ENCODE data around the gene GRIP2.

The GRIP2 gene

DNA sequence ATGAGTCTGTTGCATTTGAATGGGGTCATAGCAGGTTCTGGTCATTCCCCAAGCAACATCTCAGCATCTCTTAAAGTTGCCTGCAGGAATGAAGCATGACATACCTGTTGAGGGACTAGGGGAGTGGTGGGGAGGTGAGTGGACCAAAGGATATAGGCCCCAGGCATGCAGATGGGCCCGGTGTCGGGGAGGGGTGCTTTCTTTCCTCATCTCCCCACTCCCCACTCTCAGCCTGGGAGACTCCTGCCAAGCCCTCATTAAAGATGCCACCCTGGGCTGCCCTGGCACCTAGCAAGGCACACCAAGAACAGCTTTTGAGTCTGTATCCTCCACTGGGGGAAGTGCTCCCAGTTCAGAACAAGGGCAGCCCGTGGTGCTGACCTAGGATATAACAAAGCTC, 54.2 kb downstream of the GRIP2 start:
- no peak for DNase-seq (ENCODE audit: low read depth, low spot score)

DNA sequence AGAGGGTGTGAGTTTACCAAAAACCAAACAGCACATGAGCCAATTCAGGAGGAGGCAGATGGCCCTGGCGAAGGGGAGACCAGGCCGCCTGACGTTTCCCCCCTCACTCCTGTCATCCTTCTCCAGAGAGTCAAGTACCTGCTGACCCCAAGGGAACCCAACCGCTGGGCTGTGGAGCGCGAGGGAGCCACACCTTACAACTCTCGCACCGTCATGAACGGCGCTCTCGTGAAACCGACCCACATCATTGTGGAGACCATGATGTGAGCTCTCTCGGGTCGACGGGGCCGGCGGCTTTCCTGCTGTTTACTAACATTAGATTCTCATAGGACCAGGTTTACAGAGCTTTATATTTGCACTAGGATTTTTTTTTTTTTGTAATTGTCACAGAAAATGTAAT, 55.4 kb downstream of the GRIP2 start:
- no peak for DNase-seq (ENCODE audit: low read depth, low spot score)

DNA sequence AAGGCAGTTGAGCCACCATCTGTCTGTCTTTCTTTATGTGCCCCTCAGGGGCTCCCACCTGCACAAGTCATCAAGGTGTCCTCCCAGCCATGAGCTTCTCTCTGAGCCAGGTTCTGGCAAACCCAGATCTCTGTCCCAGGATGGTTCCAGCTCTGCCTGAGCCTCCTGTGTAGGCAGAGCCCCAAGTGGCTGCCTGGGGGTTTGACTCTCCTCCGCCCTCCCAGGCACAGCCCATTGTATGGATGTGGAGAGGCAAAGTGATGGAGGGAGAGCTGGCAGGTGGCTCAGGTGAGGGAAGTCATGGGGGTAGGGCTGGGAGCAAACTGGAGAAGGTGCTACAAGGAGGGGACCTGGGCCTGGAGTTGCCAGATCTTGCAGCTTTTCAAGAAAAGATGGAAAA, 56.9 kb downstream of the GRIP2 start:
- no peak for DNase-seq (ENCODE audit: low read depth, low spot score)

DNA sequence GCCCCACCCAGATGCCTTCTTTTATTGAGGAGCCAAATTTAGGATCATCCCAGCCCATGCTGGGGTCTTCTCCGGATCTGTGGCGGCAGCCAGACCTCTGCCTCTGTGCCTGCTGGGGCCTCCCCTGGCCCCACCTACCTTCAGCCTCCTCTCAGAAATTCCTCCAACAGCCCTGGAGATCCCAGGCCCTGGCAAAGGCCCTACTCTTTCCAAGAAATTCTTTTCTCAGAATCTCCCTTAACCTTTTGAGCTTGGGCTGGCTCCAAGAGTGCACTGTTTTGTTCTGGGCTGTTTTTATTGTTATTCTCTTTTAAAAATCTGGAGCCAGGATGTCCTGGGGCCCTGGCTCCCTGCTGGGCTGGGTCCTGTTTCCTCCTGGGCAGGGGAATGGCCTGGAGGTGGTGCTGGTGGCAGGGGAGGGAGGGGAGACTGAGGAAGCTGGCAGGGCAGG, 57.8 kb downstream of the GRIP2 start:
- DNase-seq (ENCODE audit: low read depth, low spot score), result peak; percentile 21

DNA sequence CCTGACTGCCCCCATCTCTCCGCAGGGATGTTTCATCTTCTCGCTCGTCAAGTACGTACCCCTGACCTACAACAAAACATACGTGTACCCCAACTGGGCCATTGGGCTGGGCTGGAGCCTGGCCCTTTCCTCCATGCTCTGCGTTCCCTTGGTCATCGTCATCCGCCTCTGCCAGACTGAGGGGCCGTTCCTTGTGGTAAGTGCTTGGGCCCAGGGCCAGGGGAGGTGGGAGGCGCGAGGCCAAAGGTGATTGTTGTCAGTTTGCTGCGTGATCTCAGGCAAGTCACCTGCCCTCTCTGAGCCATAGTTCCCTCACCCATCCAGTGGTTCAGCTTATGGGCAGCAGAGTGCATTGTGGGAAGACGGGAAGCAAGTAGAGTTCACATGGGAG, 58.5 kb downstream of the GRIP2 start:
- DNase-seq (ENCODE audit: low read depth, low spot score), result no peak

DNA sequence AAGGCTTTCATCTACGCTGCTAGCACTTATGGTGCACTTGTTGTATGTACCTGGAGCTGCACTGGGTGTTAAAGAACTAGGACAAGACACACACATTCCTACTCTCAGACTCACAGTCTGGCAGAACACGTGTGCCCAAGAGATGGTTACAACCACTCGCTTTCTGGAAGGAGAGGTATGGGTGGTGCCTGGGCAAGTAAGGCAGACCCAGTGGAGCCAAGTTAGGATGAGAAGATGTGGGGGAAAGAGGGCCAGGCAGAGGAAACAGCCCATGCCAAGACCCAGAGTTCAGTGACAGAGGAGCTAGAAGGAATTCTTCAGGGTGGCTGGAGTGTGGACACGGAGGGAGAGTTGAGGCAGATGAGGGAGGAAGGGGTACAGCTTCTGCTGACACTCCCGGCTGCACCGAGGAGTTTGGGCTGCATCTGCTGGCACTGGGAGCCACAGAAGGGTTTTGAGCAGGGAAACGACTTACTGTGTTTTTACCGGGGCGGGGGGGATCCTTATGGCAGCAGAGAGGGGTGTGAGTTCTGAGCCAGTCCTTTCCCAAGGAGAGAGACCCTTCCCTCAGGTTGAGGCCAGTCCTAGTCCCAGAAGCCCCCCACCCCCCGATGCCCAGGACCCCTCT, 59.0 kb downstream of the GRIP2 start:
- DNase-seq (ENCODE audit: low read depth, low spot score), result no peak

DNA sequence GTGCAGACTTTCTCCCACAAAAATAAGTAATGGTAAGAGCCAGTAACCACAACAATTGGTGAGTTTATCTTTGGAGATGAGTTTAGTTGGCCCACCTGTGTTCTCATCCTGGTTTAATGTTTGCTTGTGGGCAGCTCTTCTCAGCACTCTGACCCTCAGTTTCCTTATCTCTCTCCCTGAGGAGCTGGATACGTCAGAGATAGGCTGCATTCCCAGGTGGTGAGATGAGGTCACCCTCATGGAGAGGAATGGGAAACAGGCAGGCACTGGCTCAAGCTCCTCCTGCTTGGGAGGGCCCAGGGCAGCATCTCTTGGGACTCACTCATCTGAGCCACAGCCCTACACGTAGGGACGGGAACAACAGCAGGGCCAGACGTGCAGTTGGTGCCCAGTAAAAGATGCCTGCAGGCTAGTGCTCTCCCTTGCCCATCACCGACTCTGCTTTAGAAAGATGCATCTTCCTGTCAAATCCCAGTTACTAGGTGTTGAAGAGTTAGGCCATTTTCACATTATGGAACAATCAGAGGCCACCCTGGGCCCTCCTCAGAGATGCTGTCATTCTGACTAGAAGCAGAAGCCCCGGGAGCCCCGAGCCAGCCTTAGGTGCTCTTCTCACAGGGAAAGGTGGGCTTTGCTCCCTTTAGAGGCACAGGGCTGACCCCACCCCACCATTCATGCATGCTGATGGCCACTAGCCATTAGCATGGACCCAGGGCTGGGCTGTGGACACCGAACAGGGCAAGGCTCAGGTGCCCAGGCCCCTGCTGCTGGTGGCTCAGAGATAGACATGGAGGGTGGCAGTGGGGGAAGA, 59.7 kb downstream of the GRIP2 start:
- DNase-seq (ENCODE audit: low read depth, low spot score), result peak; percentile 77

DNA sequence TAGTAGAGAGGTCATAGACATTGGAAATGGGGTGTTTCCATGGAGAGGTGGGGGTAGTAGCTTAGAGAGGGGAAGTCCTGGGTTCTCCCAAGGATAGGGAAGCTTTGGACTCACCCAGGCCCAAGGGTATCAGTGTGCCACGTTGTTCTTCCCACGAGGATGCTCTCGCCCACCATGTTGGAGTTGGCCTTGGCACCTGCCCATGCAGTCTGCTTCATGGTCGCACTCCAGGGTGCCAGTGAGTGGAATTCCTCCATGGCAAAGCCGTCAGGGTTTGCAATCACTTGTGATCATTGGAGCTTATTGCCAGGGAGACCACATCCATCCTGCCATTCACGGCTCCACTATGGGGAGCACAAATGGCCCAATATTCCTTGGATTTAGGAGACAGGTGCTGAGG, 60.6 kb downstream of the GRIP2 start:
- DNase-seq (ENCODE audit: low read depth, low spot score), result no peak

DNA sequence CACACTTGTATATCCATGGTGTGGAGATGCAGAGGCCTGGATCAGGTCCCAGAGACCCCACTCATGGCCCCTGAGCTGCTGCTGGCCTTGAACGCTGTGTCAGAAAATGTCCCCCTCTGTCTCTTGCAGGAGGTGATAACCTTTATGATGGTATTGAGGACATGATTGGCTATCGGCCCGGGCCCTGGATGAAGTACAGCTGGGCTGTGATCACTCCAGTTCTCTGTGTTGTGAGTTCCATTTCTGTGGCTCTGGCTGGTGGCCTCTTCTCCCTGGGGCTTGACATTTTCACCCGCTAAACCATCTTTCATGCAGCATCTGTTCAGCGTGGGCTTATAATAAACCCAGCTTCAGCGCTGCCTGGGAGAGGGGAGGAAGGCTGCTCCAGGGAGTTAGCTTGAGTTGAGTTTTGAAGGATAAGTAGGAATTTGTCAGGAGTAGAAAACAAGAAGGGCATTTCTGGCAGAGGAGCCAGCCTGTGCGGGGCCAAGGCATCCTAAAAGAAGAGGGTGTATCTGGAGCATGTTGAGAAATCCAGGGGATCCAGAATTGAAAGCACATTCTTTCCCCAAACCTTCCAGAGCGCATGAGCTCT, 61.1 kb downstream of the GRIP2 start:
- DNase-seq (ENCODE audit: low read depth, low spot score), result no peak

DNA sequence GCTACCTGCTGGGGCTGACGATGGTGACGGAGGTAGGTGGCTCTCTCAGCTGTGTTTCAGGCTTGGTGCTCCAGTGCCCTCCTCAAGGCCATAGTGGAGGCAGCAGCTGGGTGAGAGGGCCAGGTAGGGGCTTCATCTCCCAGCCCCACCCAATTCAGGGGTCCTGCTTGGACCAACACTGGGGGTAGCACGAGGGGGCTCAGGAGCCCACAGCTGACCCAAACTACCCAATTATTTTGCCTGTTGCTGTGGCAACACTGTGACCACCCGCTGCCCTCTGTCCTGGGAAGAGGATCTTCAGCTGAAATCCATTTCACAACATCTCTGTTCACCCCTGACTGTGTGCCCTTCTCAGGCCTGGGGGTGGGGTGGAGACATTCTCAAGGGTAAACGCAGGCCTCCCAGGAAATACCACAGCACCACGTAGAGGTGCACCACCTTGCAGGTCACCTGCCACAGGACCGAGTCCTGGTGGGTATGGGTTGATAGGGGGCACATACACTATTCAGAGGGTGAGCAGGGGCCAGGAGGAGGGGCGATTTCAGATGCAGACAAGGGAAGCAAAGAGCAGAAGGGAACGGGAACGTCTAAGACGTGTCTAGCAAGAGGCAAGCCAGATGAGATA, 62.7 kb downstream of the GRIP2 start:
- no peak for DNase-seq (ENCODE audit: low read depth, low spot score)

DNA sequence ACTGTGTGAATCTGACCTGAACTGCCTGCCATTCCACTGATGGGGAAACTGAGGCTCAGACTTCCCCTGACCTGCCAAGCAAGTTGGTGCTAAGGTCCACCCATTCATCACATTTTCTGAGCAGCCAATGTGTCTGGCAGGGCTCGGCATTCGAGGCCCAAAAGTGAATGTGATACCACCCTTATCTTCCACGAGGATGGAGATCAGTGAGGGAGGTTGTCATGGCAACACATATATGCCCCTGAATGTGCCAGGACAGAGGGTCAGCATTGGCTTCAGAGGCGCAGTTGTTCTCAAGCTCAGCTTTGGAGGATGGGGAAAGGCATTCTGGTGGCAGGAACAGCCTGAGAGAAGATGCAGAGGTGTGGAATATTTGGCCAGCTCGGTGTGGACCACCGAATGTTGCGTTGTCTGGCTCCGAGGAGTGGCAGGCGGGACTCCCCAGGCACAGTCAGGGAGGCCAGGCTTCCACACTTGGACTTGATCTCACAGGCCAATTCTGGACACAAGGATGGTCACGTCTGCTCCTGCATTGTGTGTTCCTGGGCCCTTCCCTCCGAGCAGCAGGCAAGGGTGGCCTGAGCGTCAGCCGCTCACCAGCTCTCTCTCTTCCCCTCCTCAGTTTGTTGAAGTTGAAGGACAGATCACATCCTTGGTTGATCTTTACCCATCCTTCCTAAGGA, 63.4 kb downstream of the GRIP2 start:
- no peak for DNase-seq (ENCODE audit: low read depth, low spot score)

DNA sequence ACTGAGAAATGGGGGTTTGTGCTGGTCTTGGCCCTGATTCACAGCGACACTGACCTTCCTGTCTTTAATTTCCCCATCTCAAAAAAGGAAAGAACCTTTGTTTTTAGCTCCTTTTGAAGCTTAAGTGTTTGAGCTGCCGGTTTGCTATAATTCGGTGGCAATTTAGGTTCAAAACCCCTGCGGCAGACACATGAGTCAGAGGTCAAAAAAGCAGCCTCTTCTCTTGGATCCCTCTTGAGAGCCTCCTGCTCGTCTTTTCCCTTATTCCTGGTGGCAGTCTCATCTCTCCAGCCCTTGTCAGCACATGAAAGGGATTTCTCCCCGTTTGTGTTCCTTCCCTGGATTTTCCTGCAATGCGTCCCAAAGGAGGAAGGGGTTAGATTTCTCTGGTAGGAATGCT, 64.5 kb downstream of the GRIP2 start:
- no peak for DNase-seq (ENCODE audit: low read depth, low spot score)

DNA sequence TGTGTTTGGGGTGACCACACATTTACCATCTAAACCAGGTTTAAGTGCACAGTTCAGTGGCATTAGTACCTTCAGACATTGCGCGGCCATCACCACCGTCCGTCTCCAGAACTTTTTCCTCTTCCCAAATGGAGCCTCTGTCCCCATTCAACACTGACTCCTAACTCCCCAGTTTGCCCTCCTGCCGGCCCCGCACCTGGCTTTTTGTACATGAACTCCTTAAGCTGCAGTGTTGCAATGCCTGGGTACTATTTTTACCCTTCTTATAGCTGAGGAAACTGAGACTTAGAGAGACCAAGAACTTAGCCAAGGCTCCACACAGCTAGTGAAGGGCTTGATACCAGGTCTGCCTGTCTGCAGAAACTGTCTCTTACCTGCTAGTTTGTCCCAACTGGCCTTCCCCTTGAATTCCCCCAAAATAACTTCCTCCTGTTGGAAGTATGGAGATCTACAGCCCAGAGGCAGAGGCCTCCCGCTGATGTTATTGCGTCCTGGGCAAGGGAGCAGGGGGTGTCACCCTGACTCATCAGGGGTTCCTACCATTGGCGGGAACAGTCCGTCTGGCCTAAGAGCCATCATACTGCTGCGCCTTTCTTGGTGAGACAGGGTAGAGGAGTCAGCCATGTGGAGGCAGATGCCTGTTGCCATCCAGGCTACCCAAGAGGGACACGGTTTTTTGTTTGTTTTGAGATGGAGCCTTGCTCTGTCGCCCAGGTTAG, 65.6 kb downstream of the GRIP2 start:
- no peak for DNase-seq (ENCODE audit: low read depth, low spot score)

DNA sequence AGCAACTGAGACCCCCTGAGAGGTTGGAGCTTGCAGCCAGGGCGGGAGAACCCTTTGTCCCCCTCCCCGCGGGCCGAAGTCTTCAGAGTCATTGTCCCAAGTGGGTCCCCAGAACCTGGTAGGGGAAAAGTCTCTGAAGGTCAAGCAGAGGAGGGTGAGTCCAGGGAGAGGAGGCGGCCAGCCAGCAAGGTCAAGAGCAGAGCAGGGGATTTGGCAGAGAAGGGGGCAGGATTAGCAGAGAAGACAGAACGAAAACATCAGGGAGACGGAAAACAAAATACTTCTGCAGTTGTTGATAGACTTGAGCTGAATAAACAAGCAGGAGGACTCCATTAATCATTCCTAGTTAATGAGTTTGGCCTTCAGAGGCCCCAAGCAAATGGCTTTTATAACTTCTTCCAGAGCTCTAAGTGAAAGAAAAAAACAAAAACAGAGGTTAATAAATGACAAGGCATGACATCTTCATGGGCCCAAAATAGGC, 66.7 kb downstream of the GRIP2 start:
- no peak for DNase-seq (ENCODE audit: low read depth, low spot score)

DNA sequence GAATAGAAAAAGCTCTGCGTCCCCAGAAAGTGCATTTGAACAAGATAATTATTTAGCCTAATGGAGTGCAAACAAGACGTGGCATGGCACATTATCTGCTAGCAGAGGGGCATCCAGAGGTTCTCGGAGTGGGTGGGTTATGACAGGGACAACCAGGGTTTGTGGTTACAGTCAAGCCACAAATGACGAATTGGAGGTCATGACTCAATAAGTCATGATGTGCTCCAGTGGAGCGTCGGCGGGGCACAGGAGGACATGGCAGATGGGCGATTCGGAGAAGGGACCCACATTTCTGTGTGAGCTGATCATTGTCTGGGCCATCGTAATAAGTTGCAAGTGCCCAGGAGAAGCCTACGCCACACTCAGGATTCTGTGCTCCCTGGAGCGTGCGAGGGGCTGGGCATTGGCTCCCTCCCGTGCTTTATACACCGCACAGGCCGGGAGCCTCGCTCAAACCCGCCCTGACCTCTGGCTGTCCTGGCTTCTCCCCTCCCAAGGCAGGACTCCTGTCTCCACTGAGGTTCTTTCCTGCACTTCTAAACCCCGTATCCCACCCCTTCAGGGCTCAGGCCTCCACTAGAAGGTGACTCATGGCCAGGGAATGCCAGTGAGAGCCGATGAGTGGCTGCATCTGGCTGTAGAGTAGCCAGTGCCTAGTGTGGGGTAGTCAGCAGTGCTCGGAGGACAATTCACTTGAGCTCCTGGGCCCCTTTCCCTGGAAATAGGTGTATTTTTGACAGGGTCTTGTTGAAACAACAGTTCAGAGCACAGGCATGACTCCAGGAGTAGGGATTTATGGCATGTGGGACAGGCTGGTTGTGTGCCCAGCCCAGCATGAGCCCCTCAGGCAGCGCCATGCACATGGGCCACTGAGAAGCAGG, 67.4 kb downstream of the GRIP2 start:
- peak; percentile 95 for DNase-seq (ENCODE audit: low read depth, low spot score)

DNA sequence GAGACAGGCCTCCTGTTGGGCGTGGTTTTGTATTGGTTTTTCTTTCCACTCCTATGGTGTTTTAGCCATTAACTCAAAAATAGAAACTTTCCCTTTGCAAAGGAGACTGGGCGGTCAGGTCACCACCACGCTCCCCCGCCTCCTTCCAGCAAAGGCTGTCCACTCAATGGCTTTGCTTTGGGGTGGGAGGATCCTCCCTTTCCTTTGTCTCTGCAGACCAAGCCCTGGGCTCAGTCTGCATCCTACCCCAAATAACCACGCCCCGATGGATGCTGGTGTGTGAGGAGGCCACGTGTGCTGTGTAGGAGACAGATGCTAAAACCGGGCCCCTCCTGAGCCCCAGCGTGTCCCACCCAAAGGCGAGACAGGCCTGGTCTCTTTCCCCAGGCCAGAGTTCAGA, 68.5 kb downstream of the GRIP2 start:
- DNase-seq (ENCODE audit: low read depth, low spot score), result no peak

DNA sequence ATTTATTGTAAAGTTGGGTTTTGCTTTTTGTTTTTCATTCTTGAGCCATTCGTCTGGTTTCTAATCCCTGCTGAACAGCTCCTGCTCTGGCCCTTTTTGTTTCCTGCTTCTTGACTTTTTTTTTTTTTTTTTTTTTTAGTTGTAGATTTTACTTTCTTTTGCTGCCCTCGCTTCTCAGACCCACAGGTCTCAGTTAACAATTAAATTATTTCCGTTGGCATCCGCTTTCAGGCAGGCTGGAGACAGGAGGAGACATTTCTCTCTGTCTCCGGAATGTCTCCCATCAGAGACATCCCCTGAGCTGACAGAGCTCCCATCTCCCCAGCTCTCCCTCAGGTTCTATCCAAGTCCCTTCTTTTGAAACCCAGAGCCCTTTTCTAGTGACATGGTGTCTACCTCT, 69.1 kb downstream of the GRIP2 start:
- no peak for DNase-seq (ENCODE audit: low read depth, low spot score)

DNA sequence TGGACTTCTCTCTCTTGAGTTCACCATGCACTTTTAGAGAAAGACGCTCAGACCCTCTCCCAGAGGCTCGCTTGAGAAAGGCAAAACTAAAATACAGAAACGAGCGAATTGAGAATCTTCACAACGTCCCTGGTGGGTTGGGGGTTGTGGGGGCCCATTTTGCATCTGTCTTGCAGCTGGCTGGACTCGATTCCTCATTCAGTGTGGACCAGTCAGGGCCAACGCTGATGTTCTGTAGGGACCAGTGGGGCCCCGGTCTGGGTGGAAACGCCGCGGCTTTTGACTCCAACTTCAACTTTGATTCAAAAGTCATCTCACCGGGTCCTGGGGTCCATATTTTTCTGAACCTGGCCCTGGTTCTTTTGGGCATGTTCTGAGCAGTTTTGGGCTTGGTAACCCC, 69.7 kb downstream of the GRIP2 start:
- no peak for DNase-seq (ENCODE audit: low read depth, low spot score)

DNA sequence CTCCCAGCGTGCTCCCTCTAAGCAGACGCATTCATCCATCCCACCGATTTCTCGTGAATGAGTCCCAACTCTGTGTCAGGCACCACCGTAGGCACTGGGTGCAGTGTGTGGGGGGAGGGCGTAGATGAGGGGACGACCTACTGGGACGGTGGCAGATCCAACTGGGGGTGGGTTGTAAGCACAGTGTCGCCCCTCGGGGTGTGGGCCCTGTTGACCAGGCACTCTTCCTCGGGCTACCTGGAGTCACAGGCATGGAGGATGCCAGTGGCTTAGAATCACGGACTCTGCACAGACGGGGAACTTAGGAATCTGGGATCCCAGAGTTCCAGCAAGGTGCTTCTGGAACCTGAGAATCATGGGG, 71.5 kb downstream of the GRIP2 start:
- DNase-seq (ENCODE audit: low read depth, low spot score), result no peak

Measured in astrocyte of the hippocampus (primary cell).